SK-N-SH (cell line): ENCODE measurements around the gene POC5. TPM values are rescaled to one million over a fixed set of nuclear protein-coding genes. Genes with fewer than 3 reads are reported as not detected.
"Not testable (repeated sequence)": the region's sequence is repeated elsewhere in the genome, so short reads cannot be mapped to it uniquely, and the experiment has no call there.

Experiments used
- CTCF ChIA-PET: fragments of 300-600, 350-600 bp; formaldehyde crosslinking; extraction: SDS; loops from one replicate; lab custom pipeline; 2021; lab: Yijun Ruan, JAX
- POLR2A ChIA-PET: fragments of 350-600 bp; sonication (Branson Sonifier 250); formaldehyde crosslinking; extraction: SDS; loops from one replicate; lab custom pipeline; 2020; ENCODE audit warnings: antibody characterized with exemption, inconsistent platforms; lab: Yijun Ruan, JAX
- DNase-seq: peaks from one replicate; pipeline ENCODE4 v3.0.0; 2012
- H2AFZ ChIP-seq: fragments of 200-600 bp; sonication (generic); 2 replicates; pipeline ENCODE4 v1.8.1; 2016; ENCODE audit warnings: antibody characterized with exemption, mild to moderate bottlenecking, low read depth
- H3F3A ChIP-seq: fragments of 200-600 bp; sonication (generic); replicated peaks from 2 replicates; pipeline ENCODE3; 2016; ENCODE audit warnings: antibody characterized with exemption, mild to moderate bottlenecking; ENCODE audit not compliant: insufficient read depth
- H3K27ac ChIP-seq, 2 experiments: fragments of 200-500 bp in 1 of 2; fragments of 200-600 bp in 1 of 2; sonication (Bioruptor generic) in 1 of 2; sonication (generic), shearing (Covaris generic) in 1 of 2; 2 replicates each; pipeline versions ENCODE4 v1.5.1 to v1.6.1; 2014 to 2016; ENCODE audit warnings: low read depth in 2 of 2, inconsistent platforms in 1 of 2, low read length in 1 of 2, mild to moderate bottlenecking in 1 of 2, mixed read lengths in 1 of 2
- H3K27me3 ChIP-seq: fragments of 200-600 bp; sonication (generic), shearing (Covaris generic); 2 replicates; pipeline ENCODE4 v1.6.1; 2016; ENCODE audit warnings: mixed run types; ENCODE audit not compliant: insufficient read depth
- H3K36me3 ChIP-seq, 2 experiments: fragments of 200-500 bp in 1 of 2; fragments of 200-600 bp in 1 of 2; sonication (Bioruptor generic) in 1 of 2; sonication (generic) in 1 of 2; replicated peaks in 1 of 2; 2 replicates each; pipeline versions ENCODE3 to v1.5.1; 2014 to 2016; ENCODE audit warnings: low read length in 1 of 2, mild to moderate bottlenecking in 1 of 2; ENCODE audit not compliant: insufficient read depth in 2 of 2, control insufficient read depth in 1 of 2
- H3K4me1 ChIP-seq, 2 experiments: fragments of 200-500 bp in 1 of 2; fragments of 200-600 bp in 1 of 2; sonication (Bioruptor generic) in 1 of 2; sonication (generic), shearing (Covaris generic) in 1 of 2; 2 replicates each; pipeline versions ENCODE4 v1.5.1 to v1.6.1; 2014 to 2016; ENCODE audit warnings: low read depth in 1 of 2, low read length in 1 of 2, mixed run types in 1 of 2; ENCODE audit not compliant: insufficient read depth in 2 of 2, control insufficient read depth in 1 of 2
- H3K4me2 ChIP-seq: fragments of 200-600 bp; sonication (generic), shearing (Covaris generic); 2 replicates; pipeline ENCODE4 v1.6.1; 2017; ENCODE audit warnings: mixed run types
- H3K4me3 ChIP-seq, 2 experiments: fragments of 200-500 bp in 1 of 2; fragments of 200-600 bp in 1 of 2; sonication (Bioruptor generic) in 1 of 2; sonication (generic), shearing (Covaris generic) in 1 of 2; 2 replicates each; pipeline versions ENCODE4 v1.5.1 to v1.8.1; 2014 to 2016; ENCODE audit warnings: low read depth in 2 of 2, inconsistent platforms in 1 of 2, low read length in 1 of 2, mild to moderate bottlenecking in 1 of 2, mixed read lengths in 1 of 2, moderate library complexity in 1 of 2
- H3K79me2 ChIP-seq: fragments of 200-600 bp; sonication (generic); 2 replicates; pipeline ENCODE4 v1.8.1; 2017; ENCODE audit warnings: mild to moderate bottlenecking; ENCODE audit not compliant: insufficient read depth
- H3K9ac ChIP-seq: fragments of 200-600 bp; sonication (generic); 2 replicates; pipeline ENCODE4 v1.6.1; 2017; ENCODE audit warnings: mixed run types
- H3K9me2 ChIP-seq: fragments of 200-600 bp; sonication (generic); 2 replicates; pipeline ENCODE4 v1.6.1; 2017; ENCODE audit warnings: mixed run types
- H3K9me3 ChIP-seq: fragments of 200-600 bp; sonication (generic); 2 replicates; pipeline ENCODE4 v1.6.1; 2017; ENCODE audit warnings: mixed run types, mild to moderate bottlenecking, moderate library complexity
- H4K20me1 ChIP-seq: fragments of 200-600 bp; sonication (generic); 2 replicates; pipeline ENCODE4 v1.6.1; 2017; ENCODE audit warnings: mild to moderate bottlenecking, mixed run types; ENCODE audit not compliant: insufficient read depth
- CHD2 ChIP-seq: fragments of 150-350 bp; IDR thresholded peaks from 2 replicates; pipeline ENCODE4 v1.6.1; 2018; ENCODE audit warnings: low read length; ENCODE audit not compliant: partially characterized antibody
- CTCF ChIP-seq: fragments of 200-600 bp; sonication (generic); IDR thresholded peaks from 2 replicates; pipeline ENCODE4 v1.6.1; 2017; ENCODE audit warnings: antibody characterized with exemption, mild to moderate bottlenecking, moderate library complexity
- ELF1 ChIP-seq: IDR thresholded peaks from 2 replicates; pipeline ENCODE4 v1.4.0; 2012
- EZH2phosphoT487 ChIP-seq: fragments of 200-600 bp; sonication (generic); IDR thresholded peaks from 2 replicates; pipeline ENCODE4 v1.6.1; 2017; ENCODE audit warnings: low read depth, mixed run types, mild to moderate bottlenecking, antibody characterized with exemption, moderate library complexity, borderline replicate concordance
- FOXJ3 ChIP-seq: sonication (generic); formaldehyde crosslinking; IDR thresholded peaks from 2 replicates; pipeline ENCODE4 v1.5.1; 2020; ENCODE audit warnings: mild to moderate bottlenecking, missing genetic modification reagents
- IRF3 ChIP-seq: fragments of 150-350 bp; IDR thresholded peaks from 2 replicates; pipeline ENCODE4 v1.6.1; 2016; ENCODE audit warnings: mild to moderate bottlenecking, low read depth, low read length
- JUND ChIP-seq: IDR thresholded peaks from 2 replicates; pipeline ENCODE4 v1.4.0; 2012
- NFIC ChIP-seq: IDR thresholded peaks from 2 replicates; pipeline ENCODE4 v1.4.0; 2012; ENCODE audit warnings: borderline replicate concordance
- NRF1 ChIP-seq: IDR thresholded peaks from 2 replicates; pipeline ENCODE4 v1.6.1; 2012; ENCODE audit warnings: low read depth, mild to moderate bottlenecking, low read length
- REST ChIP-seq: IDR thresholded peaks from 2 replicates; pipeline ENCODE4 v1.6.1; 2012; ENCODE audit warnings: mild to moderate bottlenecking, low read depth, low read length, moderate library complexity
- RFX5 ChIP-seq: IDR thresholded peaks from 2 replicates; pipeline ENCODE4 v1.6.1; 2012; ENCODE audit warnings: mild to moderate bottlenecking, improper control_type of control experiment, low read length
- SIN3A ChIP-seq: IDR thresholded peaks from 2 replicates; pipeline ENCODE4 v1.6.1; 2012; ENCODE audit warnings: low read depth, mild to moderate bottlenecking, low read length, moderate library complexity, borderline replicate concordance
- TAF1 ChIP-seq: IDR thresholded peaks from 2 replicates; pipeline ENCODE4 v1.6.1; 2012; ENCODE audit warnings: low read depth, mild to moderate bottlenecking, low read length, moderate library complexity, borderline replicate concordance
- TEAD4 ChIP-seq: IDR thresholded peaks from 2 replicates; pipeline ENCODE4 v1.4.0; 2012; ENCODE audit warnings: mild to moderate bottlenecking, borderline replicate concordance; ENCODE audit not compliant: insufficient read depth
- WGBS: methylation state at CpG from one replicate; pipeline ENCODE4 v1.1.6; 2017; ENCODE audit warnings: low lambda C conversion rate; 5-methylcytosine and 5-hydroxymethylcytosine counted together
- polyA plus RNA-seq, 3 experiments: library from polyadenylated mRNA; depleted of rRNA; stranded (reverse); fragments of >200 nt; gene quantifications; 2 replicates each; pipeline ENCODE4 v1.2.3, GENCODE V29; 2012

POC5 gene
- polyA plus RNA-seq, 1 of the 3 experiments (the other 2 are of a cell fraction), result 15.9 TPM

- Histone ChIP-seq H3K27ac (no peak overlapping the region), H3K9ac (no peak overlapping the region), H3F3A (no peaks in the 10 kb centered on the region), H3K4me2 (no peak overlapping the region), H3K36me3 (no peaks in the 10 kb centered on the region), H3K9me3 (no peaks in the 10 kb centered on the region), H3K4me1 (no peaks in the 10 kb centered on the region; a peak in 1 of 4 replicates), H3K79me2 (no peaks in the 10 kb centered on the region), H3K4me3 (no peak overlapping the region), H3K9me2 (no peaks in the 10 kb centered on the region), H2AFZ (no peak overlapping the region), H4K20me1 (no peaks in the 10 kb centered on the region), H3K27me3 (no peaks in the 10 kb centered on the region)
- ChIA-PET CTCF (interaction anchor here (0.6 to 4.9 kb wide), 5 partner anchors 12 to 521 kb away, joined by 3 to 62 read pairs (median 17); partner anchors contain the start of gene ANKRD31), POLR2A (no interaction called here)
- no peak for TF ChIP-seq NRF1
- TF ChIP-seq REST, result no peak
- TF ChIP-seq FOXJ3 (CRISPR knock-in tag), result no peak
- no peak for TF ChIP-seq ELF1
- TF ChIP-seq NFIC, result no peak
- TF ChIP-seq TEAD4, result no peak
- TF ChIP-seq JUND, result no peak
- TF ChIP-seq CHD2, result no peak
- no peak for TF ChIP-seq EZH2phosphoT487
- no peak for TF ChIP-seq IRF3
- TF ChIP-seq SIN3A, result no peak
- no peak for TF ChIP-seq TAF1
- no peak for TF ChIP-seq CTCF
- TF ChIP-seq RFX5, result no peak
- DNase-seq, result no peak
- 86% methylated on average over 1 of the region's 1 CpG for WGBS
Measured at GRCh38 chr5:75733767-75734166, 16.5 kb upstream of the POC5 start.

- DNase-seq, POLR2A ChIA-PET, H3K9me3 ChIP-seq, H3F3A ChIP-seq, H3K4me2 ChIP-seq, H3K27me3 ChIP-seq, H3K79me2 ChIP-seq, CTCF ChIA-PET, H2AFZ ChIP-seq, H3K4me3 ChIP-seq, H3K27ac ChIP-seq, H3K36me3 ChIP-seq, H3K4me1 ChIP-seq, H4K20me1 ChIP-seq, H3K9me2 ChIP-seq, H3K9ac ChIP-seq: not testable (repeated sequence)
- WGBS, result 73% methylated on average over 4 of the region's 4 CpGs
Measured at GRCh38 chr5:75731515-75731914, 14.3 kb upstream of the POC5 start.
